Measurements from ENCODE around the gene FAM227B. TPM values are rescaled to one million over a fixed set of nuclear protein-coding genes. Genes with fewer than 3 reads are reported as not detected.

The FAM227B gene
- total RNA-seq, 1 donor from 2014 or later: 18.5 TPM

DNA sequence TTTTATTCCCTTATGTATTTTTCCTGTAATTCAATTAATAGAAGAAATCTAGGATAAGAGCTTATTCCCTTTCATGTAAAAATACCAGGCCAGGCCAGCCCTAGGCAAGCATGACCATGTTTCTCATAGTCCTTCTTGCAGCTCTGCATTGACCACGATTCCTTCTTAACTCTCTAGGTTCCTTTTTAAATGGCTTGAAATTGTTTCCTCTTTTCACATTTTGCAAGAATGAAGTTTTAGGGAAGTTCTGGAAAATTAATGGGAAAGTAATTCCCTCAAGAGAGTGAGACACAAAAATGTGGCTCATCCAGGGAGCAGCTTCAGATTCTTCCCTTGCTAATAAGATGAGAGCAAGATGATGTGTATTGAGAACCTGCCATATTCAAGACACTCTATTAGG, 314.1 kb downstream of the FAM227B start:
- no peaks in the 10 kb centered on the region for H3K27me3 ChIP-seq (ENCODE audit: low read depth)
- peaks cover 18% of the 10 kb centered on the region for H3K4me1 ChIP-seq
- intact Hi-C loops (cut with micrococcal nuclease): no loop called here
- H3K4me3 ChIP-seq: no peak overlapping the region
- H3K27ac ChIP-seq (replicated peaks): no peak overlapping the region
- no peaks in the 10 kb centered on the region for H3K9me3 ChIP-seq (replicated peaks)
- DNase-seq: no peak
- TF ChIP-seq, protein P1, sequence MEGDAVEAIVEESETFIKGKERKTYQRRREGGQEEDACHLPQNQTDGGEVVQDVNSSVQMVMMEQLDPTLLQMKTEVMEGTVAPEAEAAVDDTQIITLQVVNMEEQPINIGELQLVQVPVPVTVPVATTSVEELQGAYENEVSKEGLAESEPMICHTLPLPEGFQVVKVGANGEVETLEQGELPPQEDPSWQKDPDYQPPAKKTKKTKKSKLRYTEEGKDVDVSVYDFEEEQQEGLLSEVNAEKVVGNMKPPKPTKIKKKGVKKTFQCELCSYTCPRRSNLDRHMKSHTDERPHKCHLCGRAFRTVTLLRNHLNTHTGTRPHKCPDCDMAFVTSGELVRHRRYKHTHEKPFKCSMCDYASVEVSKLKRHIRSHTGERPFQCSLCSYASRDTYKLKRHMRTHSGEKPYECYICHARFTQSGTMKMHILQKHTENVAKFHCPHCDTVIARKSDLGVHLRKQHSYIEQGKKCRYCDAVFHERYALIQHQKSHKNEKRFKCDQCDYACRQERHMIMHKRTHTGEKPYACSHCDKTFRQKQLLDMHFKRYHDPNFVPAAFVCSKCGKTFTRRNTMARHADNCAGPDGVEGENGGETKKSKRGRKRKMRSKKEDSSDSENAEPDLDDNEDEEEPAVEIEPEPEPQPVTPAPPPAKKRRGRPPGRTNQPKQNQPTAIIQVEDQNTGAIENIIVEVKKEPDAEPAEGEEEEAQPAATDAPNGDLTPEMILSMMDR (IDR thresholded peaks at IDR 0.05; ENCODE audit: borderline replicate concordance): no peak
- peaks cover 30% of the 10 kb centered on the region for H3K36me3 ChIP-seq

DNA sequence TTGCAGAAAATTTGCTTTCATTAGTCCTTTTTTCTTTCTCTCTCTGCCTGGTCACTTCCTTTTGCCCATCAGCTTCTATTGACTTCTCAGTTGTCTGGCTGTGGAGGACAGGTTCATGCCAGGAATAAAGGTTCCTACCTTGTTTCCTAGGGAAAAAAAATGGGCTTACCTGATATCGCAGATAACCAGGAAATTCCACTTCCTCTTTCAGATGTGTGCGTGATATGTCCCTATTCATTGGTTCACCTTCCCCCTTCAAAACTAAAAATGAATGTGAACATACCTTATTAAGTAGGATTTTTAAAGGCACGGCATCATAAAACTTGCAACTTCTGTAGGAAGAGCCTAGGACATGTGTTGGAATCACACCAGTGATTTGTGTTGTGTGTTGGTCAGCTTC, 317.6 kb downstream of the FAM227B start:
- H3K36me3 ChIP-seq: peaks cover 29% of the 10 kb centered on the region
- no peak overlapping the region for H3K27ac ChIP-seq (replicated peaks)
- no peaks in the 10 kb centered on the region for H3K4me1 ChIP-seq
- H3K4me3 ChIP-seq: no peak overlapping the region
- intact Hi-C loops (cut with micrococcal nuclease): no loop called here
- peaks cover 4% of the 10 kb centered on the region for H3K9me3 ChIP-seq (replicated peaks)
- no peaks in the 10 kb centered on the region for H3K27me3 ChIP-seq (ENCODE audit: low read depth)
- TF ChIP-seq, protein P1 (IDR thresholded peaks at IDR 0.05; ENCODE audit: borderline replicate concordance): no peak
- DNase-seq: no peak

DNA sequence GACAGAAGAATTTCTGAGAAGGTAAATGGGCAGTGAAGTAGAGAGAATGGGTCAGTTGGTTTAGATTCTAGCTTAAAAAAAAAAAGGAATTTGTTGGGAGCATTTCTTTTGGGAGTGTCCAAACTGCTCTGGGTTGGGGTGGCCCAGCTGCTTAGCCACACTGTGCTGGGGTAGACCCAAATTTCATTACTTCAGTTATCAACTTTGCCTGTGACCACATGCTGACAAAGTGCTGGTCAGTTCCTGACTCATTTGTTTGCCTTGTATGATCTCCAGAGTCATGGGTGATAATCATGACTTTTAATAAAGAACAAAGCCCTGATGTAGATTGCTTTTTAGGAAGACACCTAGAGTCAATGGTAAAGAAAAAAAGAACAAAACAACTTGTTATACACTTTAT, 319.1 kb downstream of the FAM227B start:
- intact Hi-C loops (cut with micrococcal nuclease): no loop called here
- TF ChIP-seq, protein P1 (IDR thresholded peaks at IDR 0.05; ENCODE audit: borderline replicate concordance): no peak
- no peaks in the 10 kb centered on the region for H3K27me3 ChIP-seq (ENCODE audit: low read depth)
- no peak overlapping the region for H3K4me3 ChIP-seq
- H3K9me3 ChIP-seq (replicated peaks): peaks cover 12% of the 10 kb centered on the region
- H3K36me3 ChIP-seq: peaks cover 33% of the 10 kb centered on the region
- no peak overlapping the region for H3K27ac ChIP-seq (replicated peaks)
- no peak for DNase-seq
- H3K4me1 ChIP-seq: no peaks in the 10 kb centered on the region

DNA sequence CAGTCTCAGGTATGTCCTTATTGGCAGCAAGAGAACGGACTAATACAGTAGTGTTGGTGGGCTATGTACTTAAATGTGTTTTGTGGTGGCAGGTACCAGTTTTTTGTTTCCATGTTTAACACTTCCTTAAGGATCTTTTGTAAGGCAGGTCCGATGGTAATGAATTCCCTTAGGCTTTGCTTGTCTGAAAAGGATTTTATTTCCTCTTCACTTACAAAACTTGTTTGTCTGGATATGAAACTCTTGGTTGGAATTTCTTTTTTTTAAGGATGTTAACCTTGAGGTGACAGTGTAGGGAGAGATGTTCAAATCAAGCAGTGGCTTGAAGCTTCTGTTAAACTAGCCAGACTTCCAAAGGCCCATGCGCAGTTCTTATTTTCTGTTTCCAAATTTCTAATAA, 319.8 kb downstream of the FAM227B start:
- no peak overlapping the region for H3K27ac ChIP-seq (replicated peaks)
- peaks cover 12% of the 10 kb centered on the region for H3K9me3 ChIP-seq (replicated peaks)
- TF ChIP-seq, protein P1 (IDR thresholded peaks at IDR 0.05; ENCODE audit: borderline replicate concordance): no peak
- peaks cover 40% of the 10 kb centered on the region for H3K36me3 ChIP-seq
- H3K27me3 ChIP-seq (ENCODE audit: low read depth): no peaks in the 10 kb centered on the region
- H3K4me1 ChIP-seq: no peaks in the 10 kb centered on the region
- DNase-seq: no peak
- intact Hi-C loops (cut with micrococcal nuclease): no loop called here
- H3K4me3 ChIP-seq: no peak overlapping the region

DNA sequence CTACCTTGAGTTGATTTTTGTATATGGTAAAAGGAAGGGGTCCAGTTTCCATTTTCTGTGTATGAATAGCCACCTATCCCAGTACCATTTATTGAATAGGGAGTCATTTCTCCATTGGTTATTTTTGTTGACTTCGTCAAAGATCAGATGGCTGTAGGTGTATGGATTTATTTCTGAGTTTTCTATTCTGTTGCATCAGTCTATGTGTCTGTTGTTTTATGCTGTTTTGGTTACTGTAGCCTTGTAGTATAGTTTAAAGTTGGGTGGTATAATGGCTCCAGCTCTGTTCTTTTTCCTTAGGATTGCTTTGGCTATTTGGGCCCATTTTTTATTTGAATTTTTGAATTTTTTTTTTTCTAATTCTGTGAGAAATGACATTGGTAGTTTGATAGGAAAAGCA, 323.0 kb downstream of the FAM227B start:
- no peak for DNase-seq
- intact Hi-C loops (cut with micrococcal nuclease): no loop called here
- Histone ChIP-seq H3K27ac (replicated peaks) (no peak overlapping the region), H3K36me3 (peaks cover 30% of the 10 kb centered on the region), H3K27me3 (ENCODE audit: low read depth) (no peaks in the 10 kb centered on the region), H3K9me3 (replicated peaks) (peaks cover 12% of the 10 kb centered on the region), H3K4me1 (no peaks in the 10 kb centered on the region), H3K4me3 (no peak overlapping the region)
- TF ChIP-seq, protein P1 (IDR thresholded peaks at IDR 0.05; ENCODE audit: borderline replicate concordance): no peak

DNA sequence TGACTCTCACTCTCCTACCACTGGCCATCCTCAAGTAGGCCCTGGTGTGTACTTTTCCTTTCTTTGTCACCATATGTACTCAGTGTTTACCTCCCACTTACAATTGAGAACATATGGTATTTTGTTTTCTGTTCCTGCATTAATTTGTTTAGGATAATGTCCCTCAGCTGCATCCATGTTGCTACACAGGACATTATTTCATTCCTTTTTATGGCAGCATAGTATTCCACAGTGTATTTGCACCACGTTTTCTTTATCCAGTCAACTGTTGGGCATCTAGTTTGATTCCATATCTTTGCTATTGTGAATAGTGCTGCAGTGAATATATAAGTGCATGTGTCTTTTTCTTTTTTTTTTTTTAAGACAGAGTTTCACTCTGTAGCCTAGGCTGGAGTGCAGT, 324.4 kb downstream of the FAM227B start:
- DNase-seq: no peak
- Histone ChIP-seq H3K27me3 (ENCODE audit: low read depth) (no peaks in the 10 kb centered on the region), H3K4me1 (no peaks in the 10 kb centered on the region), H3K27ac (replicated peaks) (no peak overlapping the region), H3K36me3 (peaks cover 36% of the 10 kb centered on the region), H3K4me3 (no peak overlapping the region), H3K9me3 (replicated peaks) (peaks cover 12% of the 10 kb centered on the region)
- intact Hi-C loops (cut with micrococcal nuclease): no loop called here
- TF ChIP-seq, protein P1 (IDR thresholded peaks at IDR 0.05; ENCODE audit: borderline replicate concordance): no peak
